ENCODE data around the gene VAV2.

Gene VAV2

DNA sequence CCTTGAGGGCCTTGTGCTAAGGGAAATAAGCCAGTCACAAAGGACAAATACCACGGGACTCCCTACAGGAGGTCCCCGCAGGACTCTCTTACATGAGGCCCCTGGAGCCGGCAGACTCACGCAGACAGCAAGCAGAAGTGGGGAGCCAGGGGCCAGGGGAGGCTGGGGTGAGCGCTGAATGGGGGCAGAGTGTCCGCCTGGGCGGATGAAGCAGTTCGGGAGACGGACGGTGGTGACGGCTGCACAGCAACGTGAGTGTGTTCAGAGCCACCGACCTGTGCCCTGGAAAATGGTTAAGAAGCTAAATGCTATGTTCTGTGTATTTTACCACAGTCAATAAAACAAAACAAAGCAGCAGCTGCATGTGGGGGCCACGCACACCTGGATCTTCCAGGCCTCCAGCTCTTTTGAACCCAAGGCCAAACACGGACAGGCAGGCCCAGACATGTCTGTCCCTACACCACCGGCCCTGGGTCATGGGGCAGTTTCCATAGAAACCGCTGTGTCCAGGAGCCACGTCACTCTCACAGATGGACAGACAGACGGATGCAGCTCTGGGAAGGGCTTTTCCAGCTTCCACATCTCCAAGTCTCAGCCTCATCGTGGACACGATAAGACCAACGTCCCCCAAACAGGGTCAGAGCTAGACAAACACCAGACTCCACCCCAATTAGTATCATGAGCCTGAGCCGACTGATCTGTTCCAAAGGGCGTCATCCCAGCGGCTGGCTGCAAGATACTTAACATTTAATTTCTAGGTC is 103.9 kb downstream of the VAV2 start:
- DNase-seq = no peak

DNA sequence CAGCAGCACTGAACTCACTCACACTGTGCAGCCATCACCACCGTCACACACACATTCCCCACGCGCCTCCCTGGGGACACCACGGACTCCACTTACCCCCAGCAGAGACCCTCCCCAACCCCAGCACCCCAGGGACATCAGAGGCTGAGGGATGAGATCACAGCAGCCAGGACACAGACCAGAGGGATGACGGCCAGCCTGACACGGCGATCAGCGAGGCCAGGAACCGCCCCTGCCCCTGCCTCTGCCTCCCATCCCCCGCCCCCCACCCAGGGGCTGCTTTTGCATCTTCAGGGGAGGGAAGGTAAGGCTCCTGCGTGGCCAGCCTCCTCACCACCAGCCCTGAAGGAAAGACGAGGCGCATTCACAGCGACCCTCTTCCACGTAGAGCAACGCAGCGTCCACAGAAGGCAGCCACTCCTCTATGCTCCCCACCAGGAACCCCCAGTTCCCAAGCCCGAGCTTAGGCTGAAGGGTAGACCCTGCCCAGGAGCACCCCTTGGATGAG is 104.5 kb downstream of the VAV2 start:
- no peak for DNase-seq

DNA sequence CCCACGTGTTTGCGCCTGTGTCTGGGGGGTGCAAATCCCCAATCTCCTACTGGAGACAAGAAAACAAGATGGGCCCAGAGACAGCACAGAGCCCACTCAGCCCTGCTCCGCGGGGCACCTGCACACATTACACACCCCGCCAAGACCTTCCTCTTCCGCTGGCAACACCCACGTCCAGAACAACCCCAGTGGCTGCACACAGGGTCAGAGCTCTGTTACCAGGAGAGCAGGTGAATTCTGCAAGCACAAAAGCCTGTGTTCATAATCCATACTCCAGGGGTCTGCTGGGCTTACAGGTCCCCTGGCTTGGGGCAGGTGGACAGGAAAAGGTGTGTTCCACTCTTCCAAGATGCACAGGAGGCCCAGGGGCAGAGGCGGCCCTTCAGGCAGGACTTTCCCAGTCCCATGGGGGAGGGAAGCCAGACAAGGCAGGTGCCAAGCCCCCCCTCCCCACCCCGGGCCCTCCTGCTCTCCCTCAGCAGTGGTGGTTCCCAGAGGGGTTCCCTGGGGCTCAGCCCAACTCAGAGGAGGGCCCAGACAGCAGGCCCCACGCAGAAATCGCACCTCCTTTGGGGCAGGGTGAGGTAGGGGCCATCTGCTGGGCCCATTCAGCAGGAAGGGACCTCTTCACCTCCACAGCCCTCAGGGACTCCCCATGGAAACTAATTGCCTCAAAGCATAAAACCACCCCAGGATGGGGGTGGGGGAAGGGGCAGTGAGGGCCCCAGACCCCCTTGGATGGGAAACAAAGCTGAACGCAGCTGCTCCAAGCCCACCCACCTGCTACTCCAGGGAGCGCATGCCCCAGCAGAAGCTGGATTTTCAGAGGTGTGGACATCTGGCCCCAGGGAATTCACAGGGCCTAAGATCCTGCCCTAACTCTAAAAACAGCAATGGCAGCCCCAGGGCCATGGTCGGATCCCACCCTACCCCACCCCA is 105.3 kb downstream of the VAV2 start:
- DNase-seq = no peak

DNA sequence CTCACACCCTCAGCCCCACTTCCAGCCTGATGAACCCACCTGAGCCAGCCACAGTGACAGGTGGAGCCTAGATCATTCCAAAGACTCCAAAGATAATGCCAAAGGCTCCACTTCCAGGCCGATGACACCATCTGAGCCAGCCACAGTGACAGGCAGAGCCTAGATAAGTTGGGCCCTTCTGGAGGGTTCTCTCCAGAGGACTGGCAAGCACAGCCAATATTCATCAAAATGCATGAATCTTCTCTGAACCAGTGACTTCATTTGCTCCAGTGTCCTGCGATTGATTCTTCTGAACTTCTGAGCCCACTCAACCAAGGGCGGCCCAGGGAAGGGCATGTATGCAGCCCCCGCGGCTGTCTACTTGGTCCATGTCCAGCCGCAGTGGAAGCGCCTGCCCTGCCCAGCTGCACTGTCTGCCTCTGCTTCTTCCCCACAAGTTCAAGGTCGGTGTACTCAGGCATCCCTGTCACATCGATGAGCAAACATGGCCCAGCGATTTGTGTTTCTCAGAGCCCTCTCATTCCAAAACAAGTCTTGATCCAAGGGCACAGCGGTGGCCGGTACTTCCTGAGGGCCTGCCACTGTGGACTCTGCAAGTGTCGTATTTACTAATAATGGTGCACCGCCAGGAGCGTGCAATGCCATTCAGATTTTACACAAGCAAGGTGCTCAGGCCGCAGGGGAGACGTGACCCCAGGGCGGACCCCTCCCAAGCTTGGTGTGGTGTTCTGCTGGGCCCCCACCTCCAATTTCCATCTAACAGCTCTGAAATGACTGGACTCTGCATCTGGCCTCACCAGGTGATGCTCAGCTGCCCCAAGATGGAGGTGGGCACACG is 107.0 kb downstream of the VAV2 start:
- no peak for DNase-seq

DNA sequence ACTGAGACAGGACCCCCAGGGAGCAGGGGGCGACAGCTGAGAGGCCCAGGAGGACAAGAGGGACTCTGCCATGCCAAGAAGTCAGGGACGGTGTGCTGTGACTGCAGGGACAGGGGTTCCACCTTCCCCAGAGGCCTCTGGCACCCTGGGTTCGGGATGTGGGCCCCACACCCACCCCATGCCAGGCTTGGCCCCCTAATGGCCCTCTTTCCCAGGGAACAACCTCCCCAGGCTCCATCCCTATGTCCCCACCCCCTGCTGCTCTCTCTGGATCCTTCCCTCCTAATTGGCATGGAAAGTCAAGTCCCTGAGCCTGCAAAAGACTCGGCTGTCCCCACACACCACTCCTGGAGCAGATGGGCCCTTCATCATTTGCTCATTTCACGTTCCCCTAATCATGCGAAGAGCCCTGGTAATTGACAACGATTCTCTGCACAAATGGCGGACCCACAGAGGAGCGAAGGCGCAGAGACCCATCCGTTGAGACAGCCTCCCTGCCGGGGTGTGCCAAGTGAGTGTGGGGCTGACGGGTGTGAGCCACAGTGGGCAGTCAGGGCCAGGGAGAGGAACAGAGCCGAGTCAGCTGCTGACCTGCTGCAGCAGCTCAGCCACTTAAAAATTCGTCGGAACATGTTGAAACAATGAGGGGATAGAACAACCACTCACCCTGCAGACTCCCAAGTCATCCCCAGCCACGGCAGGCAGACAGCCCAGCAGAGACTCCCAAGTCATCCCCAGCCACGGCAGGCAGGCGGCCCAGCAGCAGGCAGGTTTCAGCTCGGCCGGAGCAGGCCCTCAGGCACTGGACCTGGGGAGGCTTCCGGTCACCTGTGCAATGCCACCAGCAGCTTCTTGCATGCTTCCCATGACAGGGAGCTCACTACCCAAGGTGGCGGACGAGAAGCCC is 109.0 kb downstream of the VAV2 start:
- DNase-seq = peak; percentile 59

DNA sequence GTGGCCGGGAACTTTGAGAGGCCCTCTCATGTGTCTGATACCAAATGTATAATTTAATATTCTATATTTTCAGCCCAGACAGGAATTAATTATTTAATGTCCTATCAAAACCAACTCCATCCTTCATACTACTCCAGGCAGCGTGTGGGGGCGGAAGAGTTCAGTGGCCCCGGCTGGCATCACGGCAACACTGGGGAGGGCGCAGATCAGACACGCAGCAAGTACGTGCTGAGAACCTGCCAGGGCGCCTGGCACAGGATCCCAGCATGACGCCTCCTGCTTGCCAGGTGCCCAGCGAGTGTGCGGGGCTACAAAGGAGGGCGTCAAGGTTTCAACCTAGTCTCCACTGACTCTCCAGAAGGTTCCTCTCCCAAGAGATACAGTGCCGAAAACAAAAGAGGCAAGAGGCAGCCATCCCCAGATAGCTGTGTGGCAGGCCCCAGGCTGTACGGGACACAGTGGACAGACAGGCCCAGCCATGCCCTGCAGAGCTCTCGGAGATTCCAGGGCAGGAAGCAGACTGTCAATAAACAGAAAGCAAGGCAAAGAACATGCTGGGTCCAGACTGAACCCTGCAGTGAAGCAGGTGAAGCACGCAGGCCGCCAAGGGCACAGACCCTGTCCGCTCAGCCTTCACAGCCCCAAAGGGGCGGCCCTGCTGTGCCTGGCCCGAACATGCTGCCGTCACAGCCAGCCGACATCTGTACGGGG is 110.3 kb downstream of the VAV2 start:
- no peak for DNase-seq

DNA sequence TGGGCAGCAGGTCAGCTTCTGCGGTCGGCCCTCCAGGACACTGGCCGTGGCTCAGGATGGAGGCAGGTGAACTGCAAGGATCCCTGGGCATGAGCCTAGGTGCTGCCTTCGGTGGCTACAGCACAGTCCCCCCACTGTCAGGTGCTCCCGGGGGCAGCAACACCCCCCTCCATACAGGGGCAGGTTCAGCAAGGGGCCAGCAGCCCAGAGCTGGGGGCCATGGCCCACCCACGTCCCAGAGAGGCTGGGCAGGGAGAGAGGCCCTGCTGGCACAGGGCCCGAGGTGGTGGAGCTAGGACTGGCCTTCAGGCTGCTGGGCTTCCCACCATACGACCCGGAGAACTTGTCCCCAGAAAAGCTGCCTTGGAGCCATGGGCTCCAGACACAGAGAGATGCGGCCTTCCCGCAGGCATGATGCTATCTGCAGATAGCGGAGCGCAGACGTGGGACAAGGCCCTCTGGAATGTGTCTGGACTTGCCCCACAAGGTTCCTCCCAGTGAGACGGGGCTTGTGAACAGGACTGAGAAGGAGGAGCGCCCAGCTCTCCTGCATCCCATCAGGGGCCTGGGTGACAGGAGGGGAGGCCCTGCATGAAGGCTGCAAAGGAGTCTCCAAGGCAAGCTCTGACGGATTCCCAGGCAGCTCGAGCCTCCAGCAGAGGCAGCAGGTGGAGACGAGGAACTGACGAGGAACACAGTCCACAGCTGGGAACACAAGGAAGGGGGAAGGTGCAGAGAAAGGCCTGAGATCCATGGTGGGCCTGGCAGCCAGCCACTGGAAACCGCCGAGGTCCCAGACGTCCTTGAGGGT is 111.1 kb downstream of the VAV2 start:
- peak; percentile 42 for DNase-seq

DNA sequence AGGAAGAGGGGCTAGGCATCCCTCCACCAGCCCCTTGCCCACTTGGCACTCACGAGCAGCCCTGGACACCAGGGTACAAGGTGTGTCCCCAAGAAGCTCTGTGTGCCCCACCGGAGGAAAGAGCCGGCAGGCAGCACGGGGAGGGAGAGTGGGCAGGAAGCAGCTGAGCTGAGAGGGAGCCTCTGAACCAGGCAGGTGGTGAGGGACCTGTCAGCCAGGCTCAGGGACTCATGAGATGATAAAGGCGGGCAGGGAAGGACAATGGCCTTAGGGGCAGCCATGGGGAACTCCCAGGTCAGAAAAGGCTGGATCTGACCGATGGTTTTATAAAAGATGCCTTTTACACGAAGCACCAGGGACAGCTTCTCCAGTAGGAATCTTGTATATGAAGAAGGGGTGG is 112.0 kb downstream of the VAV2 start:
- DNase-seq = no peak

DNA sequence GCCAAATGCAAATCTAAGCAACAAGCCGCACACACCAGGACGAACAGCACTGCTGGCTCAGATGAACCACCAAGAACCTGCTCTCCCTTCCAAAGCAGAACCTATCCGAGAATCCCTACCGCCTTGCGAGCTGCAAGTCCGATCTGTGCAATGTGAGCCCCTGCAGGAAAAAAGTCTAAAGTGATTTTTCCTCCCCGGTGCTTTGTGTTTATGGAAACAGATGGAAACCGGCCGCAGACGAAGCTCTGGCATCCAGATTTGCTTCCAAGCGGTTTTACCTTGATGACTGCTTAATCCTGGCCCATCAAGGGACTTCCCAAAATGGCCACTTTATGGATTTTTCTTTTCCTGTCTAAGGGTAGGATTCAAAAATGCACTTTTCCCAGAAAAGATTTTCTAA is 112.5 kb downstream of the VAV2 start:
- DNase-seq = no peak

DNA sequence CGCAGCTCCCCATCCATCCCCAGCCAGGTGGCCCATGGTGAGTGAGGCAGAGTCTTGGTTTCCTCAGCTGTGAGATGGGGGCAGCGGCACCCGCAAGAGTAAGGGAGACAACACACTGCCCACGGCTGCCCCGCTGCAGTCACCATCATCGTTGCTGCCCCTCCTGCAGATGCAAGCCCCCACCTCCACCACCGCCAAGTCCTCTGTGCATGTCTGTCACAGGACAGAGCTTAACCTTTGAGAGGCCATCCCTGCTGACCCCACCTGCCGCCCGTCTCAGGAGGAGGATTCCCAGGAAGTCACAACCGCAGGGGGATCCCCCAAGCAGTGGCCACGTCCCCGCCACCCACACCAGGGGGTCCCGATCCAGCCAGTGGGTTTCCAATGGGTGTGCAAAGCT is 113.7 kb downstream of the VAV2 start:
- no peak for DNase-seq

DNA sequence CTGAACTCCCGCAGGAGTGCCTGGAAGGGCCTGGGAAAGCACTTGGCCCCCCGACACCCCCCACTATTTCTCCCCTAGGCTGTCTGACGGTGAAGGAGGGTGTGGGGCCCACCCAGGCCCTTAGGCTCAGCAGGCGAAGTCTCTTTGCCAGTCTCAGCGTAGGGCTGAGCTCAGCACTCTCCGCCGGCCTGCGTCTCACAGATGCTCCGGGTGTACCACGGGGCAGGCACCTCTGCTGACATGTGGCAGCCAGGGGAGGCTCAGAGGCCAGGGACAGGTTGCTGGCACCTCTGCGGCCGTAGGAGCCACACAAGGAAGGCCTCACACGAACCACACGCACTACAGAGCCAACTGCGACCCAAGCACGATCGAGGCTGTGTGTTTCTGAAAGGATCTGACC is 114.2 kb downstream of the VAV2 start:
- no peak for DNase-seq

DNA sequence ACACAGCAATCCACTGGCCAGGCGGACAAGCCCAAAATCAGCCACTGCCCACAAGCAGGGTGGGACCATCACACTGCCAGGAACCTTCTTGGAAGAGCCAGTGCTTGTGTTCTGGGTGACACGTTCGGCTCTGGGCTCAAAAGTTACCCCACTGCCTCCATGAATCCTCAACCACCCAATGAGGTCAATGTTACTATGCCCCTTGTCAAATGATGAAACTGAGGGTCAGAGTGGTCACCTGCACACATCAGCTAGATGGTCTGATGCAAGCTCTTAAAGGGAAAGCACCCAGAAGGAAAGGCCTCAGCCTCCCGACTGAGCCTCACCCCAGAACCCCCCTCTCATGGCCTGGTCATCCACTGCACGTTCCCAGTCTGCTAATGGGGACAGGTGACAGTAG is 114.8 kb downstream of the VAV2 start:
- DNase-seq = no peak

DNA sequence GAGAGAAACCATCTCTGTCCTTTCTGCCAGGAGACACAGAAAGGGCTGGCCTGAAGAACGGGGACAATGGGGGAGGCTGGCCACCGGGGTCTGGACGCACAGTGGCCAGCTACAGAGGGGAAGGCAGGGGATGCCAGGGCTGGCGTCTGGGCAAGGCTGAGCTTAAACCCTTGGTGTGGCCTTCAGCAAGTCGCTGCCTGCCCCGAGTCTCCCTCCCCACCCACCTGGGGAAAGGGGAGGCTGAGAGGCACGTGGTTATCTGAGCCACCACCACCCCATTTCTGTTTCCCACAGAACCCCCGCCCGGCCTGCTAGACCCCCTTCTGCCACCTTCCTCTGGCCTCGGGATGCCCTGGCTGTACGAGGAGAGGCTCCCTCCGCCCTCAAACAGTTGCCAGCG is 115.3 kb downstream of the VAV2 start:
- no peak for DNase-seq

DNA sequence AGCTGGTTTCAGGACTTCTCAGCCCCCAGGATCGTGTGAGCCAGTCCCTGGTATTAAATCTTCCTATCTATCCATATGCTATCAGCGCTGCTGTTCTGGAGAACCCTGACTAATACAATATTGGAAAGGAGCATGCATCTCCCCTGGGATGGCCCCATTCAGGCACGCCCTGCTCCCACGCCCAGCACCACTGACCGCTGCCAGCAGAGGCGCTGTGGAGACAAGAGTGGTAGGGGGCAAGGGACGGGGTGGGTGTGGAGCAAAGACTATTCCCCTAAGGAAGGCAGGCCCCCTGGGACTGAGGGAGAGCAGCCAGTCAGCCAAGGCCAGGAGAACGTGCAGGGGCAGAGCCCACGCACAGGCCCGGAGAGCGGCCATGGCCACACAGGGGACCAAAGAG is 116.0 kb downstream of the VAV2 start:
- DNase-seq = no peak

DNA sequence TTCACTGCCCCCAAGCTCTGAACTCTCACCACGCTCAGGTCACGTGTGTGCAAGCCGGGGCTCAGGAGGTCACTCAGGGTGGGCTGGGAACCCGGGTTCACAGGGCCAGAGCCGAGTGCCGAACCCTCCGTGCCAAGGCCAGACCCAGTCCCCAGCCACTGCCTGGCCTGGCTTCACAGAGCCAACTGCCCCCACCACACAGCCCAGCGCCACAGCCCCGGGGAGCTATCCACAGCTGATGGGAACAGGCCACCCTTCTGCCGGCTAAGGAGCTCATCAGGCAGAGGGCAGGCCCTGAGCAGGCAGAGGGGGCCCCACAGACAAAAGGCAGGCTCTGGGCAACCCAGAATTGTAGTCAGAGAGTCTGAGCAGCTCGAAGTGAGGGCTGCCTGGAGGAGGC is 117.0 kb downstream of the VAV2 start:
- no peak for DNase-seq

DNA sequence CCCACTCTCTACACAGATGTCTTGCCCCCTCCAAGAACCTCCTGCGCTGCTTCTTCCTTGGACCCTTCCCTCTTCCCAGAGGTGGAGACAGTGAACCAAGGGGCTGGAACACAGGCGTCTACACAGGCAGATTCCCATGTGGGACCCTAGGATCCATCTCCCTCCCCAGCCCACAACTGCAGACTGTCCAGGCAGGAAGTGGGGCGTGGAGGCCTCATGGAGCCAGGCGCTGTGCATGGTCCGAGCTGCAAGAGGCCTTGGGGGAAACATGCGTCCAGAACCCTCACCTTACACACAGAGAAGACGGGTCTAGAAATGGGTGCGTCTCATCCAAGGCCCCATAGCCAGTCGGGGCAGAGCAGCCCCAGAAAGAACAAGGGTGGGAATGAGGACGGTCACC is 117.5 kb downstream of the VAV2 start:
- DNase-seq = no peak

DNA sequence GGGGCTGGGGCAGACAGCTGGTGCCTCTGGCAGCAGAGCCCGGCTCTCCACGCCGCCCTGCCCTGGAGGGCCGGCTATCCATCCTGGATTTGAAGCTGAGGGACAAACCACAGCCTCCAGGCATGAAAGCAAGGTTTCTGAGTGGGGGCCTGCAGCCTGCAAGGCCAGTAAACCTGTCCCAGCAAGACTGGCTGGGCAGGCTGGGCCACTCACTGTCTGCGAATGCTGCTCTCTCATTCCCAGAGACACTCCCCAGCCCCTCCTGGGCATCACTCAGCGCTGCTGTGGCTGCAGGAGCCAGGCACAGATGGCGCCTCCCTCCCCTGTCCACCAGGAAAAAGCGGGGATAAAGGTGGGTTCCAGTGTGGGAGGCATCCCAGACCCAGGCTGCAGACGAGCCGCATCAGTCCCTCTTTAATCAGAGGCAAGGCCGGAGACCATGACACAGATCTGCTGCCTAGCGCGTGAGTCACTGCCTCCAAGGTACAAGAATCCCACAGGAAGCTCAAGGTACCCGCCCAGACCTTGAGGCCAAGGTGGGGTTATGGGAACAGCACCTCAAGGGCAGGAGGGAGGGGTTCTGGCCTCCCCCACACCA is 118.0 kb downstream of the VAV2 start:
- no peak for DNase-seq

DNA sequence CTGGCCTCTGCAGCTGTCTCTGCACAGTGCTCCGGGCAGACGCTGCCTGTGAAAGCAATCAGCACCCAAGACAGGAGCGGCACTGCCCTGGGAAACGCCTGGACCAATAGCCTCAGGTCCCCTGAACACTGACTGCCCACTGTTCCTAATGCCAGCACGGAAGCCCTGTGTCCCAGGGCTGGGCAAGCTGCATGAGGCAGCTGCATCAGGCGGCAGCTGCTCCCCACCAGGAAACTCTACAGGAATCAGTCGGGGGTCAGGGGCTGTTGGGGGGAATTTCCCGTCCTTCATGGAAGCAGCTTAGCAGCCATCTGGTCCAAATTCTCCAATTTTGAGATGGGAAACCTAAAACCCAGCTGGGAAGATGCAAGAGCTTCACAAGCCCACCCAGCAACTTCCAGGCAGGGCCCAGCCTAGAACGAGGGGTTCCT is 118.6 kb downstream of the VAV2 start:
- DNase-seq = peak; percentile 27

DNA sequence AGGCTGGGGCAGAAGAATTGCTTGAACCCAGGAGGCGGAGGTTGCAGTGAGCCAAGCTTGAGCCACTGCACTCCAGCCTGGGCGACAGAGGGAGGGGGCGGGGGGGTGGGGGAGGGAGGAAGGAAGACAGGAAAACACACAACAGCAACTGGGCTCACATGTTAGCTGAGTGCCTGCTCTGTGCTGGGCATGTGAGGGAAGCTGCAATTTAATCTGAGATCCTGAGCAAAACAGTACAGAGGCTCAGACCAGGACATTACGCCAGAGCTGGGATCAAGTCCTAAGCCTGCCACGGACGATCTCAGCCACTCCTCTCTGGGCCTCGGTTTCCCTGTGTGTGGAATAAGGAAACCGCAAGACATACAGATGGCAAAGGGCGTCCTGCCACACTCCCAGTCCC is 119.1 kb downstream of the VAV2 start:
- DNase-seq = no peak
